Measurements from ENCODE around the gene FAM131A. TPM values are rescaled to one million over a fixed set of nuclear protein-coding genes. Genes with fewer than 3 reads are reported as not detected.

Gene FAM131A
- total and polyA plus RNA-seq, 12 donors: 21.6 to 36.5 (median 26.7) TPM

- no peak overlapping the region for H3K27ac ChIP-seq
- no peaks in the 10 kb centered on the region for H3K27me3 ChIP-seq
- no peak overlapping the region for H3K4me3 ChIP-seq
- intact Hi-C loops (cut with DNase I): loop anchor here in 1 of 10 donors (10.0 kb wide), 1 partner anchor 51 kb away; no protein-coding TSS in a partner anchor
- peaks cover 0 to 5% (median 3%) of the 10 kb centered on the region in 9 donors for H3K4me1 ChIP-seq
- TF ChIP-seq CTCF (IDR thresholded peaks at IDR 0.05): no peak
- ATAC-seq (no peak), DNase-seq (no peak)
- H3K9me3 ChIP-seq: no peaks in the 10 kb centered on the region
- H3K36me3 ChIP-seq: peaks cover 0 to 39% (median 0%) of the 10 kb centered on the region in 9 donors
- WGBS, 2 donors: 80 to 86% methylated on average over 18 of the region's 18 CpGs
Measured at GRCh38 chr3:184355261-184356040, 18.1 kb downstream of the FAM131A start.

GRCh38 chr3:184357248-184358123, 20.1 kb downstream of the FAM131A start:
- intact Hi-C loops (cut with DNase I): loop anchor here in 1 of 10 donors (10.0 kb wide), 1 partner anchor 53 kb away; no protein-coding TSS in a partner anchor
- H3K4me3 ChIP-seq: no peak overlapping the region
- WGBS, 2 donors: 90 to 92% methylated on average over 24 of the region's 24 CpGs
- no peak for TF ChIP-seq CTCF (IDR thresholded peaks at IDR 0.05)
- H3K27me3 ChIP-seq: no peaks in the 10 kb centered on the region
- H3K27ac ChIP-seq: no peak overlapping the region
- no peaks in the 10 kb centered on the region for H3K9me3 ChIP-seq
- peaks cover 4 to 13% (median 11%) of the 10 kb centered on the region in 9 donors for H3K4me1 ChIP-seq
- DNase-seq (no peak), ATAC-seq (no peak)
- peaks cover 0 to 34% (median 0%) of the 10 kb centered on the region in 9 donors for H3K36me3 ChIP-seq

- intact Hi-C loops (cut with DNase I): loop anchor here in 1 of 10 donors (10.0 kb wide), 1 partner anchor 53 kb away; no protein-coding TSS in a partner anchor
- no peaks in the 10 kb centered on the region for H3K27me3 ChIP-seq
- no peak overlapping the region for H3K27ac ChIP-seq
- DNase-seq (no peak), ATAC-seq (no peak)
- H3K4me3 ChIP-seq: no peak overlapping the region
- no peaks in the 10 kb centered on the region for H3K9me3 ChIP-seq
- WGBS, 2 donors: 96 to 97% methylated on average over 12 of the region's 12 CpGs
- H3K4me1 ChIP-seq: peaks cover 4 to 14% (median 11%) of the 10 kb centered on the region in 9 donors
- TF ChIP-seq CTCF (IDR thresholded peaks at IDR 0.05): no peak
- peaks cover 0 to 31% (median 0%) of the 10 kb centered on the region in 9 donors for H3K36me3 ChIP-seq
Measured at GRCh38 chr3:184358124-184358767, 20.8 kb downstream of the FAM131A start.

- no peak for DNase-seq
- WGBS, 2 donors: 50 to 66% methylated on average over 14 of the region's 14 CpGs
Measured at GRCh38 chr3:184358921-184359350, 21.5 kb downstream of the FAM131A start.

More at GRCh38 chr3:184358921-184359350, 21.5 kb downstream of the FAM131A start:
- Histone ChIP-seq H3K27me3 (no peaks in the 10 kb centered on the region), H3K36me3 (peaks cover 0 to 31% (median 0%) of the 10 kb centered on the region in 9 donors), H3K4me1 (peaks cover 4 to 21% (median 14%) of the 10 kb centered on the region in 9 donors), H3K9me3 (no peaks in the 10 kb centered on the region), H3K27ac (no peak overlapping the region), H3K4me3 (no peak overlapping the region)
- no peak for ATAC-seq
- TF ChIP-seq CTCF (IDR thresholded peaks at IDR 0.05): no peak
- intact Hi-C loops (cut with DNase I): loop anchor here in 1 of 10 donors (10.0 kb wide), 1 partner anchor 54 kb away; no protein-coding TSS in a partner anchor
